Endothelial cell of umbilical vein (primary cell): ENCODE results near the gene HOXB6. TPM values are rescaled to one million over a fixed set of nuclear protein-coding genes. Genes with fewer than 3 reads are reported as not detected.

Source experiments
- BruUV-seq: library from RNA; stranded (reverse); fragments of 400-500 nt; replicated peaks from 2 replicates; lab custom pipeline; 2021; lab: Mats Ljungman, UMichigan
- CTCF ChIA-PET: fragments of 300-600, 350-600 bp; sonication (Branson Sonifier 250); formaldehyde crosslinking; loops from one replicate; lab custom pipeline; 2021; ENCODE audit warnings: antibody characterized with exemption, inconsistent platforms; lab: Charles Lee
- POLR2A ChIA-PET: fragments of 300-600, 350-600 bp; sonication (Branson Sonifier 250); formaldehyde crosslinking; loops from one replicate; lab custom pipeline; 2021; ENCODE audit warnings: antibody characterized with exemption, inconsistent platforms; lab: Charles Lee
- DNase-seq: peaks from one replicate; pipeline ENCODE4 v3.0.0-alpha.2; 2011; ENCODE audit warnings: low read depth, low spot score
- FAIRE-seq: peaks from 2 replicates; lab custom pipeline; 2011; peaks lifted over from hg19 to GRCh38; lab: Jason Lieb, UNC
- H2AFZ ChIP-seq: 2 replicates; pipeline ENCODE4 v1.6.0; 2012; ENCODE audit warnings: low read depth, low read length, control low read depth, inconsistent platforms
- H3K27ac ChIP-seq: 2 replicates; pipeline ENCODE4 v1.5.1; 2011; ENCODE audit warnings: low read depth, mild to moderate bottlenecking, control low read depth, low read length, moderate library complexity; ENCODE audit not compliant: insufficient read depth
- H3K27me3 ChIP-seq, 2 experiments: 2 replicates each; pipeline versions ENCODE4 v1.6.0 to v1.6.1; 2011; ENCODE audit warnings: low read length in 2 of 2, mixed read lengths in 1 of 2; ENCODE audit not compliant: control insufficient read depth in 2 of 2, insufficient read depth in 2 of 2
- H3K36me3 ChIP-seq, 2 experiments: 2 replicates in 1 of 2; 3 replicates in 1 of 2; pipeline ENCODE4 v1.5.1; 2011; ENCODE audit warnings: low read length in 2 of 2, mild to moderate bottlenecking in 1 of 2, moderate library complexity in 1 of 2; ENCODE audit not compliant: control insufficient read depth in 2 of 2, insufficient read depth in 2 of 2; ENCODE audit errors: extremely low read depth in 1 of 2
- H3K4me1 ChIP-seq: 3 replicates; pipeline ENCODE4 v1.5.1; 2011; ENCODE audit warnings: mild to moderate bottlenecking, low read length; ENCODE audit not compliant: control insufficient read depth, insufficient read depth; ENCODE audit errors: extremely low read depth
- H3K4me2 ChIP-seq: 2 replicates; pipeline ENCODE4 v1.6.1; 2011; ENCODE audit warnings: low read length, control low read depth, mixed read lengths; ENCODE audit not compliant: insufficient read depth
- H3K4me3 ChIP-seq, 3 experiments: fragments of 200-600 bp in 1 of 3; sonication (generic), shearing (Covaris generic) in 1 of 3; replicated peaks in 1 of 3; 2 replicates each; pipeline ENCODE4 v1.5.1; 2011 to 2016; ENCODE audit warnings: control low read depth in 3 of 3, low read length in 3 of 3, mild to moderate bottlenecking in 2 of 3, inconsistent platforms in 1 of 3, low read depth in 1 of 3, moderate library complexity in 1 of 3; ENCODE audit not compliant: insufficient read depth in 1 of 3
- H3K79me2 ChIP-seq: 2 replicates; pipeline ENCODE4 v1.6.0; 2012; ENCODE audit warnings: low read length, inconsistent platforms; ENCODE audit not compliant: control insufficient read depth, insufficient read depth
- H3K9ac ChIP-seq: replicated peaks from 2 replicates; pipeline ENCODE3; 2011; ENCODE audit warnings: low read length, control low read depth; ENCODE audit not compliant: insufficient read depth; ENCODE audit errors: extremely low read depth
- H3K9me1 ChIP-seq: replicated peaks from 3 replicates; pipeline ENCODE4 v1.6.0; 2011; ENCODE audit warnings: mild to moderate bottlenecking, low read length; ENCODE audit not compliant: control insufficient read depth, insufficient read depth; ENCODE audit errors: extremely low read depth
- H3K9me3 ChIP-seq: replicated peaks from 2 replicates; pipeline ENCODE4 v1.5.1; 2012; ENCODE audit warnings: low read length, inconsistent platforms; ENCODE audit not compliant: control insufficient read depth, insufficient read depth
- H4K20me1 ChIP-seq: replicated peaks from 2 replicates; pipeline ENCODE3; 2011; ENCODE audit warnings: mild to moderate bottlenecking, low read length; ENCODE audit not compliant: control insufficient read depth, insufficient read depth; ENCODE audit errors: extremely low read depth
- CTCF ChIP-seq, 2 donors: IDR thresholded peaks; 1 replicate in 1 of 2; 2 replicates in 1 of 2; pipeline ENCODE4 v1.5.1; 2011; ENCODE audit warnings: low read length in 2 of 2, mild to moderate bottlenecking in 2 of 2, moderate library complexity in 2 of 2, control low read depth in 1 of 2, inconsistent platforms in 1 of 2, low read depth in 1 of 2; ENCODE audit not compliant: insufficient read depth in 1 of 2; ENCODE audit errors: extremely low read depth in 1 of 2
- EZH2 ChIP-seq: IDR thresholded peaks from 2 replicates; pipeline ENCODE4 v1.6.1; 2012; ENCODE audit warnings: borderline replicate concordance, low read depth, mild to moderate bottlenecking, moderate library complexity, low read length, inconsistent platforms; ENCODE audit not compliant: severe bottlenecking
- FOS ChIP-seq: IDR thresholded peaks from 2 replicates; pipeline ENCODE4 v1.6.1; 2011; ENCODE audit warnings: mild to moderate bottlenecking, low read length, moderate library complexity, borderline replicate concordance; ENCODE audit not compliant: insufficient read depth
- GATA2 ChIP-seq: IDR thresholded peaks from 2 replicates; pipeline ENCODE4 v1.7.0; 2011; ENCODE audit warnings: low read depth, mild to moderate bottlenecking, moderate library complexity, mixed read lengths, low read length; ENCODE audit not compliant: insufficient read length, insufficient read depth
- JUN ChIP-seq: IDR thresholded peaks from 2 replicates; pipeline ENCODE4 v1.6.1; 2011; ENCODE audit warnings: borderline replicate concordance, low read depth; ENCODE audit not compliant: insufficient read length, insufficient read depth
- MAX ChIP-seq: IDR thresholded peaks from 2 replicates; pipeline ENCODE4 v1.6.1; 2011; ENCODE audit not compliant: insufficient read depth, insufficient read length
- MYC ChIP-seq: IDR thresholded peaks from one replicate; pipeline ENCODE4 v1.6.1; 2011; ENCODE audit warnings: mild to moderate bottlenecking, low read depth, low read length
- POLR2A ChIP-seq: IDR thresholded peaks from 2 replicates; pipeline ENCODE4 v1.6.1; 2012; ENCODE audit warnings: low read depth, mild to moderate bottlenecking, control low read depth, low read length
- POLR2AphosphoS5 ChIP-seq: IDR thresholded peaks from 2 replicates; pipeline ENCODE4 v1.6.1; 2012; ENCODE audit warnings: low read depth, mild to moderate bottlenecking, control low read depth, low read length, moderate library complexity; ENCODE audit not compliant: insufficient read depth
- dilution Hi-C: fragments of 300-500 bp; cut with MboI; formaldehyde crosslinking; loops from one replicate; pipeline ENCODE4 v1.15.0; 2019; ENCODE audit warnings: low sequenced_read_pairs; ENCODE audit not compliant: extremely low pct_ligation_motif_present
- intact Hi-C: fragments of 100-400 bp; cut with micrococcal nuclease; formaldehyde crosslinking; loops from one replicate; pipeline ENCODE4 v1.10.0; 2022
- polyA plus RNA-seq, 4 experiments: library from polyadenylated mRNA; depleted of rRNA in 3 of 4; stranded (reverse) in 3 of 4; unstranded in 1 of 4; fragments of >200 nt; gene quantifications; 2 replicates each; pipeline versions ENCODE4 v1.2.1 to v1.2.3, GENCODE V29; 2011 to 2012; ENCODE audit warnings: missing spikeins in 1 of 4
- total RNA-seq: library from RNA; stranded (reverse); gene quantifications from 2 replicates; pipeline ENCODE4 v1.2.3, GENCODE V29; 2021

Gene HOXB6
- total and polyA plus RNA-seq, 2 donors (not counting 3 experiments of a cell fraction or from before 2014, with no cell fraction given) = 8.8 to 24.0 TPM

GRCh38 chr17:48596735-48597527 is 7.9 kb downstream of the HOXB6 start:
- H3K79me2 ChIP-seq = peaks cover 73% of the 10 kb centered on the region
- no peaks in the 10 kb centered on the region for H3K27me3 ChIP-seq
- FAIRE-seq = peak; percentile 15
- dilution Hi-C loops = no loop called here
- ChIA-PET CTCF (interaction anchor here (1.5 to 1.6 kb wide), 2 partner anchors 337 to 381 kb away, joined by 3 to 4 read pairs; no protein-coding TSS in a partner anchor), POLR2A (no interaction called here)
- BruUV-seq = no TSS peak
- DNase-seq = no peak
- H3K9me1 ChIP-seq = no peaks in the 10 kb centered on the region
- peak overlapping the region; percentile 28 for H3K4me2 ChIP-seq
- peak overlapping the region; percentile 55 for H3K9ac ChIP-seq
- no peak for TF ChIP-seq MYC
- TF ChIP-seq EZH2 = no peak
- TF ChIP-seq MAX = no peak
- no peak for TF ChIP-seq GATA2
- TF ChIP-seq POLR2A = no peak
- TF ChIP-seq JUN = no peak
- no peak for TF ChIP-seq FOS
- no peak for TF ChIP-seq CTCF (IDR thresholded peaks at IDR 0.05; ENCODE audit: extremely low read depth in 1 of 2, insufficient read depth in 1 of 2, low read depth in 1 of 2, low read length in 2 of 2)
- no peak for TF ChIP-seq POLR2AphosphoS5
- H2AFZ ChIP-seq = no peak overlapping the region
- H3K36me3 ChIP-seq = peaks cover 3% of the 10 kb centered on the region in 2 experiments
- H3K27ac ChIP-seq = peak overlapping the region; percentile 36
- H4K20me1 ChIP-seq = no peaks in the 10 kb centered on the region
- H3K4me3 ChIP-seq = peak overlapping the region; percentile 35 to 43 (median 36)
- intact Hi-C loops = no loop called here
- H3K4me1 ChIP-seq = peaks cover 30% of the 10 kb centered on the region
- H3K9me3 ChIP-seq = no peaks in the 10 kb centered on the region
